Ishikawa (cell line): ENCODE measurements around the gene PKNOX2.

Source experiments
- CEBPB ChIP-seq: IDR thresholded peaks from 2 replicates; pipeline ENCODE4 v1.6.1; 2012
- CREB1 ChIP-seq: IDR thresholded peaks from 2 replicates; pipeline ENCODE4 v1.6.1; 2012; ENCODE audit warnings: low read depth
- EP300 ChIP-seq: IDR thresholded peaks from 2 replicates; pipeline ENCODE4 v1.6.1; 2012; ENCODE audit warnings: borderline replicate concordance
- FOXM1 ChIP-seq: IDR thresholded peaks from 2 replicates; pipeline ENCODE4 v1.6.1; 2012; ENCODE audit warnings: low read depth, borderline replicate concordance
- MAX ChIP-seq: IDR thresholded peaks from 2 replicates; pipeline ENCODE4 v1.6.1; 2012
- RAD21 ChIP-seq: IDR thresholded peaks from 2 replicates; pipeline ENCODE4 v1.6.1; 2012; ENCODE audit warnings: low read depth
- REST ChIP-seq: IDR thresholded peaks from 2 replicates; pipeline ENCODE4 v1.6.1; 2012; ENCODE audit warnings: low read depth, mild to moderate bottlenecking
- TAF1 ChIP-seq: IDR thresholded peaks from 2 replicates; pipeline ENCODE4 v1.6.1; 2012; ENCODE audit warnings: low read depth, mild to moderate bottlenecking
- TCF12 ChIP-seq: IDR thresholded peaks from 2 replicates; pipeline ENCODE4 v1.6.1; 2012; ENCODE audit warnings: low read depth
- YY1 ChIP-seq: IDR thresholded peaks from 2 replicates; pipeline ENCODE4 v1.6.1; 2012; ENCODE audit warnings: low read depth
- ZBTB7A ChIP-seq: IDR thresholded peaks from 2 replicates; pipeline ENCODE4 v1.6.1; 2012; ENCODE audit warnings: low read depth

DNA sequence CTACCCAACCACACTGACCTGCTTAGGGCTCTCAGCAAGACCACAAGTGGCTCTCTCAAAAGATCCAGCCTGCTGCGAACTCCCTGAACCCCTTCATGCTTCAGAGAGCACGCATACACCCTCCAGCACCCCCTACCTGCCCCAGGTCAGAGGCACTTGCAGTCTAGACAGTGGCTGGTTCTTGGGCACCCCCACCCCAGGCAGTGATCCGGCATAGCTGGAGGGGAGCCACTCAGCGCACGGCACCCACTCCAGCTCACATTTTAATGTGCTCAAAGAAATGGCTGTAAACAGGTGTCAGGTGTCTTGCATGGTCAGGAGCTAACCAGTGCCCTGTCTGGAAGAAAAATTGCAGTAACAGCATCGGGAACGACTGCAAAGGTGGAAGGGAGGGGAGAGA lies 140.8 kb downstream of the PKNOX2 start:
- TF ChIP-seq YY1 (no peak), MAX (no peak), REST (no peak), CEBPB (no peak), TCF12 (no peak), RAD21 (no peak), EP300 (no peak), CREB1 (no peak), ZBTB7A (no peak), FOXM1 (no peak), TAF1 (no peak)
